HG02852 (cell line): Measurements from ENCODE around the gene TIAL1.
"Not testable (repeated sequence)": the region's sequence is repeated elsewhere in the genome, so short reads cannot be mapped to it uniquely, and the experiment has no call there.

Experiments used
- ATAC-seq: cut with Tn5 transposase; IDR thresholded peaks from one replicate; pipeline ENCODE4 v1.9.1; 2021; ENCODE audit warnings: mild to moderate bottlenecking, moderate library complexity; ENCODE audit not compliant: unreplicated experiment

The TIAL1 gene

DNA sequence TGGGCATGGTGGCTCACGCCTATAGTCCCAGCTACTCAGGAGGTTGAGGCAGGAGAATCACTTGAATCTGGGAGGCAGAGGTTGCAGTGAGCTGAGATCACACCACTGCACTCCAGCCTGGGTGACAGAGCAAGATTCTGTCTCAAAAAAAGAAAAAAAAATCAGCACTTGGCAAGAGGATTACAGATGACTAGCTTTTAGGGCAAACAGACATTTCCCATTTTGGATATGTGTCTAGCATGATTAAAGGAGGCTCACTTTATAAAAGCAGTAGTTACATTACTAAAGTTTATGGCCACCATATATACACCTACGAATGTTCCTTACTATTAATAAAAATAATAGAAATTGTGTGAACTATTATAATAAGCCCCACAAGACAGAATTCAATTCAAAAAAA lies 40.7 kb downstream of the TIAL1 start:
- ATAC-seq = not testable (repeated sequence)

DNA sequence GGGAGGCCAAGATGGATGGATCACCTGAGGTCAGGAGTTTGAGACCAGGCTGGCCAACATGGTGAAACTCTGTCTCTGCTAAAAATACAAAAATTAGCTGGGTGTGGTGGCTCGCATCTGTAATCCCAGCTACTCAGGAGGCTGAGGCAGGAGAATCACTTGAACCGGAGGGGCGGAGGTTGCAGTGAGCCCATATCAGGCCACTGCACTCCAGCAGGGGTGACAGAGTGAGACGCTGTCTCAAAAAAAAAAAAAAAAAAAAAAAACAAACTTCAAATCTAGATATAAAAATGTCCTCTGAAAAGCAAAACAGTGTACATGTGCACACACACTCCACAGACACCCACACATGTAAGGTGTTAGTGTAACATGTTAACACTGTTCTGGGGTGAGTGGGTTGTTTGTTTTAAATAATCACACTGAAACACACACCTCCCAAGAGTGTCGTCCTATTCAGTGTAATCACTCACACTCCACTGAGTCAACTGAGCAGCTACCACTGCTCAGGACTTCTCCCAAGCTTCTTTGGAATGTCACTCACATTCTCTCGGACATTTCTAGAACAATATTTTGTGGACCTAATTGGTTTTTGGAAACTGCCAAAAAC lies 41.5 kb downstream of the TIAL1 start:
- ATAC-seq = no peak

DNA sequence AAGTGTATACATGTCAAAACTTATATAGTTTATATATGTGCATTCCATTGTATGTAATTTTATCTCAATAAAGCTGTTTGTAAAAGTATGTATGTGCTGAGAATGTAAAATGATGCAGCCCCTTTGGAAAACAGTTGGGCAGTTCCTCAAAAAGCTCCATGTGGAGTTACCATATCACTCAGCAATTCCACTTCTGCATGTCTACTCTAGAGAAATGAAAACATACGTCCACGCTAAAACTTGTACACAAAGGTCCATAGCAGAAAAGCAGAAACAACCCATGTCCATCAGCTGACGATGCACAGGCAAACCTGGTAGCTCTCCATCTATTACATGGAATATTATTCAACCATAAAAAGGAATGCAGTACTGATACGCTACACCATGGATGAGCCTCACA lies 45.9 kb downstream of the TIAL1 start:
- no peak for ATAC-seq

DNA sequence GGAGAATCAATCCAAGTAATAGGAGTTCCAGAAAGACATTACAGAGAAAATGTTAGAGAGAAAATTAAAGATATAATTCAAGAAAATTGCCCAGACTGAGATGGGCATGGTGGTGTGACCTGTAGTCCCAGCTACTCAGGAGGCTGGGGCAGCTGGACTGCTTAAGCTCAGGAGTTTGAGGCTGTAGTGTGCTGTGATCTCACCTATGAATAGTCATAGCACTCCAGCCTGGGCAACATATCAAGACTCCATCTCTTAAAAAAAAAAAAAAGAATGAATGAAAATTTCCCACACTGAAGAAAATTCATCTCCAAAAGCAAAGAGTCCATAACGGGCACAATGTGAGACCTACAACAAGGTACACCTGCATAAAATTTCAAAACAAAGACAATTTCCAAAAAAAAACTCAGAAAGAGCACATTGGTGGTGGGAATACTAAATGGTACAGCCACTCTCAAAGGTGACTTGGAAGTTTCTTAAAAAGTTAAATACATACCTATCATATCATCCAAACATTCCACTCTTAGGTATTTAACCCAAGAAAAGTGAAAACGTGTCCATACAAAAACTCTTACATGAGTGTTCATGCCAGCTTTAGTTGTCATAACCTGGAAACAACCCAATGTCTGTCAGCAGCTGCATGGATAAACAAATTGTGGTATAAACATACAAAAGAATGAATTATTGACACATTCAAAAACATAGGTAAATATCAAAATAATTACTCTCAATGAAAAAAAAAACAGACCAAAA lies 47.3 kb downstream of the TIAL1 start:
- no peak for ATAC-seq

DNA sequence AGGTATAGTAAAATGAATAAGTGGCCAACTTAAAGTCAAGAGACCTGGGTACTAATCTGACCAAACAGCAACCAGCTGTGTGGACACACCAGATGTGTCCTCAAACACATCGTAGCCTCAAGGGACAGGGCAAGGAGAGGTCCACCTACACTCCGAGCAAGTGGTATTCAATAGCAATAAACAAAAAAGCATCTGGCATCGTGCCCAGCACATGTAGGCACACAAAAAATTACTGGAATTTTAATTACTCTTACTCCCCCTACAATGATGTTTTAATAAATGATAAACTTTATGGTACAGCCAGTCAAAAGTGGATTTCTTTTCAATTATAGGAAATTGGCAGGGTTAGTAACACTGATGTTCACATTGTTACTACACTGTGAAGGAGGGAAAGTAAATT lies 50.8 kb downstream of the TIAL1 start:
- ATAC-seq = no peak

DNA sequence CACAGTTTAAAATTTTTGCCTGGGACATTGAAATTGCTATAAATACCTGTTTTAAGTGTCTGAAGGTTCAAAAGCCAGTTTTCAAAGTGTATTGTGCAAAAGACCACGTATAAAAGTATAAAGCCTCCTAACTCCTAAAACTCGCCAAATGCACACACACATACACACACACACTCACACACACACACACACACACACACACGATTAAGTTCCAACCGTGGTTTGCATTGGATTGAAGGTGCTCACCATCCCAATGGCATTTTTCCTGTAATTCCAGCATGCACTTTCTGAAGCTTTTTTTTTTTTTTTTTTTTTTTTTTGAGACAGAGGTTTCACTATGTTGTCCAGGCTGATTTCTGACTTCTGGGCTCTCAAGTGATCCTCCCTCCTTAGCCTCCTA lies 51.5 kb downstream of the TIAL1 start:
- no peak for ATAC-seq

DNA sequence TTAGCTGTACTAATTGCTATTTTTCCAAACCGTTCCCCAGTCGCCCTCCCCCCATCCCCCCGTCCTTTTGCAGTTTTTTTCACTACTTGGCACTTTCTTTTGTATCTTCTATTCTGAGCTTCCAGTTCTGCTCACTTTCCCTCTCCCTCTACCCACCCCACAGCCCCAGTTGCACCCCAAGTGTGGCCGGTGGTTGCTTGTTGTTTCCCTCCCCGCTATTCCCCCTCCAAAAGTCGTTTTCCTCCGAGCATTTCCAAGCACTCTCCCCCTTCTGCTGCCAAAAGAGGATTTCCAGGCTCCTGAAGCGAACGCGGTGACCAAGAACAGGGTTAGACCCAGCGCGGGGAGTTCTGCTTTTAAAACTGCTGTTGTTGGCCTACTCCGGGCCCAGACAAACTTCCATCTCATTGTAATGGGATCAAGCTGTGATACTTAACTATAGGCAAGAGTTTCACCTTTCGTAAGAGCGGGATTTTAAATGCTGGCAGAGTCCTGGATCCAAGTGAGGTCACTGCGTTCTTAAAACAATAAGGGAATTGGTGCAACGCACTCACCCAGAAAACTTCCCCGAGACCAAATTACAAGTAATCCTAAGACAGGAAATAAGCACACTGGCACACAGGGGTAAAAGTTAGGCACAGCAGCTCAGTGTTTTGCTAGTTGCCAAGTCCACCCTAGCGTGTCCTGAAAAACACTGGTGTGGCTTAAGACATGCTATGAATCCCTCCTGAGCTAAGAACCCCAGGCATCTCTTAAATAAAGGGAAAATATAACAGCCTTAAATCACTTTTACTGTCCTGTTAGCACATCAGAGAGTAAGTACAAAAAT lies 52.7 kb downstream of the TIAL1 start:
- ATAC-seq = no peak

DNA sequence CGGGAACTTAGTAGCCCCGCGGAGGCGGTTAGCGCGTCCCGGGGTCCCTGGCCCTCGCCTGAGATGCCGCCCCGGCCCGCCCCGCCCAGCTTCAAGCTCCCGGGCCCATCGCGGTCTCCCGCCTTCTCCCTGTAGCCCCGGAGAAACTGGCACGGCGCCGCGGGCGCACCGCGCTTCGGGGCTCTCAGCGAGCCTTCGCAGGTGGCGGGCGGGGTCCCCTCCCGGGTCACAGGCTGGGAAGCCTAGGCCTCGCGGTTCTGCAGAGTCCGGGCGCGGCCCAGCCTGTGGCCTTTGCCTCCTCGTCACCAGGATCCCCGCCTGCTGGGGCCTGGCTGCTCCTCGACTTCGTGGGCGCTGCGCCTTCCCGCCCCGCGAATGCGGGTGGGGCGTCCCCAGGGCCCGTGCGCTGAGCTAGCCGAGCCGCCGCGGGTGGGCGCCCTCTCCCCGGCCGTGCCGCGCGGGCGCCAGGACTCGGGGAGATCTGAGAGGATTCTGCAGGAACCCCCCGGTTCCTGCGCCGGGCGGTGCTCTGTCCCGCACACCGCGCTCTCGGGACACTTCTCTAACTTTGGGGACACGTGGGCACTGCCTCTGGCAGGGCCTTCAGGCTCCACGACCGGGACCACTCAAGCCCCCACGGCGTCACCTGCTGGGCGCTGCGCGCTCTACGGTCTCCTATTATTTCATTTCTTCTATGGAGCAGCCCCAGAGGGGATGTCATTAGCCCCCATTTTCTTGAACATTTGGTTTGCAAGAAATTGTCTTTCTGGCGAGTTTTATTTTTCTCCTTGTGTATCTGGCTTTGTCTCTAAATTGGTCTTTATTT lies 53.6 kb downstream of the TIAL1 start:
- ATAC-seq = peak; percentile 38

DNA sequence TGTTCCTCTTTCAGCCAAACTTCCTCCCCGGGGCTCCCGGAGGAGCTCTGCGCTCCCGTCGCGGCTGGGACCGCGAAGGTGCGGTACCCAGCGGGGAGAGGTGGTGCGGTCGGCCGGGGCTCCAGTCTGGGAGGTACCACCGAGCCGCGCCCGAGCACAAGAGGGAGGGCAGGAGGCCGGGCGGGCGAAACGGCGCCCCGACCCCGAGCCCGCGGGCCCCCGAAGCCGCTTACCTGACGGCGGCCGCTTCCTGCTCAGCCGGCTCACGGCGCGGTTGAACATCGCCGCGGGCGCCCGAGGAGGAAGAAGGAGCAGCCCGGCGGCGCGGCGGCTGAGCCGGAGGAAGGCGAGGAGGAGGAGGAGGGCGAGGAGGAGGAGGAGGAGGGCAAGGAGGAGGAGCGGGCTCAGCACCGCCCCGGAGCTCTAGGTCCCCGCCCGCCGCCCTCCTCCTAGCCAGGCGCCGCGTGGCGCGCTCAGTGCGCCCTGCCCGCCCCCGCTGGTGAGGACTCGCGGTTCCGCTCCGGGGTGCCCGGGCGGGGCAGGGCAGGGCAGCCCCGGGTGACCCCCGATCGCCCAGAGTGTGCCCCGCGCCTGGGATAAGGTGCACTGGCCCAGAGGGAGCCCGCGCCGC lies 54.3 kb downstream of the TIAL1 start, which contains the start of gene RGS10:
Gene RGS10, minus strand, starts transcription at position 363 of the 631 bp plus-strand sequence. Its CDS starts 81 bp downstream, at position 282.
- ATAC-seq = peak; percentile 75

DNA sequence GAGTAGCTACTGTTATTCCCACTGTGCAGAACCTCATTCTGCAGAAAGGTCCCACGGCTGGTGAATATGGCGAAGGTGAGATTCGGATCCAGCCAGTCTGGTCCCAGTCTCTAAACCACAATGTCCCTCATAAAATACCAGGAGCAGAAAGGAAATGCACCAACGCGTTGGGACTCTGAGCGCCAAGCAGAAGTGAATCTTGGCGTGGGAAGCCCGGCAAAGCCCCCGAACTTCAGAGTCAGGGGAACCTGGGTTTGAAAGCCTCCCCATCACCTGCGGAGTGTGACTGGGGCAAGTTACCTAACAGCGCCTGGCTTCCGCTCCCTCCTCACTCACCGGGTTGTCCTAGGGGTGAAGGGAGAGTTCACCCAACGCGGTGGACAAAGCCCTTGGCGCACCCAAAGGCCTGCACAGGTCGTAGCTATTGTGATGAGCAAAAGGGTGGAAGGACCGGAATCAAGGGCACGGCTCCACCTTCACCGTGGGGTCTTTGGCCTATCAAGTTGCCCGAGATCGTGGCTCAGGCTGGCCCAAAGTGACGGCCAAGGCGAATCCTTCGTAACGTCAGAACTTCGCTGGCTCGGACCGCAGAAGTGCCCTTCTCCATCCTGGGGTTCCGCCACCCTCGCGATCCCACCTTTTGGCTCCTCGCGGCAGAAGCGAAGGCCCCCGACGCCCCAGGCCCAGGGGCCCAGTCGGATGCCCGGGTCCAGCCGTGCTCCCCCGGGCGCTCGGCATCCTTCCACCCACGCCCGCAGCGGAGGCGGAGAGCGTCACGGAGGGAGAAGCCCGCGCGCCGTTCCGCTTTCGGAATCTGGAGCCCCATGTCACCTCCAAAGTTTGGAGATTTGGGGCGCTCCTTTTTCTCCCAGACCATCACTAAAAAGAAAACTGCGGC lies 55.1 kb downstream of the TIAL1 start:
- peak; percentile 20 for ATAC-seq

DNA sequence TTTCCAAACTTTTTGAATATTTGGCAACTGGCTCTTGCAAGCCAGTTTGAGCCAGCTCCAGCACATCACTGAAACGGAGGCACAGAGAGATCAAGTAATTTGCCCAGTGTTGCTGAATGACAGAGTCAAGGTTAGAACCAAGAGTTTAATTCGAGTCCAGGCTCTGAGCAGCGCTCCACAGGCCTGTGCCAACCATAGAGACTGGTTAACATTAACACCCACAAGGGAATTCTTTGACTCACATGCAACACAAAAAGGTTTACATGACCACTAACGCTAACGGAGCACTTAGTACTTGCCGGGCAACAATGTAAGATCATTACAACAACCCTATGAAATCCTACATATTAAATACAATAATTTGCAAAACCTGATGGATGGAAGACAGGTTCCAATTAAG lies 55.7 kb downstream of the TIAL1 start:
- no peak for ATAC-seq

DNA sequence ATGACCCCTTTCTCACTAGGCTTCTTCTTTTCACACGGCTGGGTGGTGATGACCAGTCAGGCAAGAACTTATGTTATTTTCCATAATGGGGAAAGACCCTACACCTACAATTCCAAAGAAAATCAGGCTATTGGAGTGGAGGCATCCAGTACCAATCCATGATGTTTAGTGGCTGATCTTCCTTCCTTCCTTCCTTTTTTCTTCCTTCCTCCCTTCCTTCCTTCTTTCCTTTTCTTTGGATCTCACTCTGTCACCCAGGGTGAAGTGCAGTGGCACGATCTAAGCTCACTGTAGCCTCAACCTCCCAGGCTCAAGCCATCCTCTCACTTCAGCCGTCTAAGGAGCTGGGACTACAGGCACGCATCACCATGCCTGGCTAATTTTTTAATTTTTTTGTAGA lies 56.7 kb downstream of the TIAL1 start:
- ATAC-seq = no peak

DNA sequence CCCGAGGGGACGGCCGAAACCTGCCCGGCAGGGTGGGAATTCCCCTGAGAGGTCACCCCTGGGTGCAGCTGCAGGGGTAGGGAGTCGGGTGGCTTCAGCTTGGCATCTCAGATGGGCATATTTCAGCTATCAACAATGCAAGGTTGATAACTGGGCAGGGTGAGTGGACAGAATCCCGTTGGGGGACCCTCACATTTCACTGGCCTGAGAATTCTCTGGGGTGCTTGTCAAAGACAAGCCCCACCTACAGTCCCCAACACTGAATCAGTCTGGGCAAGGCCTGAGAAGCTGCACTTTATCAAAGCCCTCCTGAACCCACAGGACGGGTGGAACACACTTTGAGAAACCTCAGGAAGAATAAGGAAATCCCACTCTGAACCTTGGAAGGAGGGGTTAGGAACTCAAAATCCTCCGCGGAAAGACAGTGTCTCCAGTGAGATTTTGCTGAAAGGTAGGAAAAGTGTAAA lies 57.4 kb downstream of the TIAL1 start:
- ATAC-seq = no peak

DNA sequence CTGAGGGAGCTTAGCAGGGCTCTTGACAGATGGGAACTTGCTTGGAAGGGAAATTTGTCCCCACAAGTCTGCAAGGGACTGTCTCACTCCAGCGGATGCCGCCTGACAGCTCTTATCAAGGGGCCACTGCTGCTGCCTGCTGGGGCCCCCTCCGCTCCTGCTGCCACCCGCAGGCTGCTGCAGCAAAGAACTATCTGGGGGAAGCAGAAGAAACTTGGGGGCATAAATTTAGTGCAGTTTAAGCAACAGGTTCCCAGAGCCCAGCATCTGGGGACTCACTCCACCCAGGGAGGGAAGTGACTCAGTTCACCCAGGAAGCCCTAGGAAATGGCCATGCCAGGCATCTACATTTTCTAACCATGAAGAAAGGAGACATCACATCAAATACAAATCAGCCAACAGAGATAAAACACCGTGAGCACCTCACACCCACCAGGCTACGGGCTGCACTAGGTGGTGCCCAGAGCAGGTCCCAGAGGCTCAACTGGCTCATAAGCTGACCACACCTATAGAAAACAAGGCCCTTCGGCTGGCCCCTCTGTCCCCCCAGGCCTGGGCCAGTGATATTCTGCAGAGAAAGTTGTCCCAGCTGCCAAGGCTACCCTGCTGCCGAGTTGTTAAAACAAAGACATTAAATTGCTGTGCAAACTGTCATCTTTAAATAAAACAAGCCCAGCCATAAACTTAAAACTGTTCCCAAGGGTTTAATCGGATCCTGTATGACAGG lies 58.0 kb downstream of the TIAL1 start:
- ATAC-seq = no peak

DNA sequence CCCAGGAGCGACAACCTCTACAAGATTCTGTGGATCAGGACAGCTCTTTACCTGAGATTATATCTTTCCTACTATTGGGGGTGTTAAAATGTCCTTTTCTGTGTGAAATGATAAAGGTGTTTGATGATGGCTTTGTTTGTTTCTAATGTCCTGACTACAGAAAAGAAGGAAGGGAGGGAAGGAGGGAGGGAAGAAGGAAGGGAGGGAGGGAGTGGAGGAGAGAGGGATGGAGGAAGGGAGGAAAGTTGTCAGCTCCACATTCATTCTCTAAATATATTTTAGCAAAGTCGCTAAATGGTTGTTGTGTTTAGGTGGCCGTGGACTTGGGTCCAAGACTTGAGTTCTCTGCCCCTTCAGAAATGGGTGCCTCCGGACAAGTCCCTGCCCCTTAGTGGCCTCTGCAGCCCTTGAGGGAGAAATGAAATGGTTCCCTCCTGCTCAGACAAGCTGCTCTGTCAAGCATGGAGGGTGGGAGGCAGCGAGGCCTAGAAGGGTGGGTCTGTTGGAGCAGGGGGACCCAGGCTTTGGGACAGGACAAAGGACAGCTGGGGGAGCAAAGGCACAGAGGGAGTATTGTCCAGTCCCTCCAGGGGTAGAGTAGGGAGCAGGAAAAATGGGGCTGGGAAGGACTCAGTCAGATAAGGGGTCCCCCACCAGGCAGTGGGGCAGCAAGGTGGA lies 58.7 kb downstream of the TIAL1 start:
- ATAC-seq = no peak

DNA sequence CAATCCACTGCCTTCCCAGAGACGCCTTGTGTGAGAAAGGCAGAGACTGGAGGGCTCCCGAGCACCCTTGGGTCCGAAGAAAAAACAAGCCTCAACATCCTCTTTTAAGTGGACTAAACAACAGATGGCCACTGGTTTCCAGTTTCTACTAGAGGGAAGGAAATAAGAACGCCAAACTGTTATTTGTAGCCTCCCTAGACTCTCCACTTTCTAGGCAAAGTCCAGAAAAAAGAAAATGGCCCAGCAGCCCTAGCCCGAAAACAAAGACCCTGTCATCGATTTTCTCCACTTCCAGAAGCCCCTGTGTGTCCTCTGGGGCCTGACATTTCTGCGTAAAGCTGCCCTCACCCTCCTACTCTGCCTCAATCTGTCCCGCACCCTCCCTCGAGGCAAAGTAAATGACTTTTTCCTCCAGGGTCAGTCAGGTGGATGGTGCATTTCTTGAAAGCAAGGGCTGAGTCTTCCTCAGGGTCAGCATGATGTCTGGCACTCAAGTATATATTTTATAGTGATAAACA lies 60.2 kb downstream of the TIAL1 start:
- ATAC-seq = no peak

DNA sequence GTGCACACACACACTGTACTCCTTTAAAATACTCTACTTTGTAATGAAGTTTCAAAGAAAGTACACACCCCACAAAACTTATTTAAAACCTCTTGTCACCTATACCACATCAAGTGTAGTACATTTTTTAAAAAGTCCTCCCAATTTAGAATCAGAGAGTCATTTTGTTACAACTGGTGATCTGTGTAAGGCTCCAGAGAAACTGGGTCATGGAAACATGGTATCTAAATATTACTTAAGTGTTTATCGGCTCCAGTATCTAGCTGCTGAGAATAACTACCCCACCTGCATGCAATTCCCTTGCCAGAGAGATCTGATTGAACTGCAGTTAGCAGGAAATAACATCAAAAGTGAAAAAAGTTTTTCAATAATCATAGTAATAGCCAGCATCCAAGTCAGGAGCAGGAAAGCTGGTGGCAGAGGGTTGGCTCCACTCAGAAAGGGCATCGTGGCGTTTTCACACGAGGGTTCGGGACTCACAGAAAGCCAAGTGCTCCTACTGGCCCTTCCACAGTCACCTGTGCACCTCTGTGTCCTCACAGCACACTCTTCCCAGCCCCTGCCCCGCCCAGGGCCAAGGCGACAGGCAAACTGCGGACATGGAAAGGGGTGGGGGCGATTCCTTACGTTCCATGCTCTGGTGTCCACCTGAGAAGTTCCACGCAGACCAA lies 60.8 kb downstream of the TIAL1 start:
- no peak for ATAC-seq
